Calu3 (cell line): ENCODE results near the gene ADAMTSL3. TPM values are rescaled to one million over a fixed set of nuclear protein-coding genes. Genes with fewer than 3 reads are reported as not detected.

Experiments
- BruUV-seq: library from RNA; stranded (reverse); fragments of 400-500 nt; replicated peaks from 2 replicates; lab custom pipeline; 2021; lab: Mats Ljungman, UMichigan
- CTCF ChIA-PET: fragments of 300-600 bp; sonication (Branson Sonifier 250); formaldehyde crosslinking; loops from one replicate; lab custom pipeline; 2022; ENCODE audit warnings: antibody characterized with exemption; lab: Charles Lee
- DNase-seq: peaks from one replicate; pipeline ENCODE4 v3.0.0; 2022
- H3K27ac Mint-ChIP-seq: one replicate; pipeline ENCODE4 v1.8.0; 2022; ENCODE audit warnings: mixed read lengths; ENCODE audit not compliant: unreplicated experiment
- H3K27me3 Mint-ChIP-seq: one replicate; pipeline ENCODE4 v1.8.0; 2022; ENCODE audit warnings: mixed read lengths; ENCODE audit not compliant: unreplicated experiment
- H3K36me3 Mint-ChIP-seq: one replicate; pipeline ENCODE4 v1.8.0; 2022; ENCODE audit warnings: mild to moderate bottlenecking, moderate library complexity, mixed read lengths; ENCODE audit not compliant: insufficient read depth, unreplicated experiment
- H3K4me1 Mint-ChIP-seq: one replicate; pipeline ENCODE4 v1.8.0; 2022; ENCODE audit warnings: mild to moderate bottlenecking, low read depth, mixed read lengths; ENCODE audit not compliant: unreplicated experiment
- H3K4me3 Mint-ChIP-seq: one replicate; pipeline ENCODE4 v1.8.0; 2022; ENCODE audit warnings: mild to moderate bottlenecking, low read depth, moderate library complexity, mixed read lengths; ENCODE audit not compliant: unreplicated experiment
- H3K9me3 Mint-ChIP-seq: one replicate; pipeline ENCODE4 v1.8.0; 2022; ENCODE audit warnings: low read depth, mixed read lengths; ENCODE audit not compliant: unreplicated experiment
- CTCF ChIP-seq: fragments of 200-600 bp; IDR thresholded peaks from one replicate; pipeline ENCODE4 v1.8.0; 2022; ENCODE audit warnings: antibody characterized with exemption; ENCODE audit not compliant: unreplicated experiment
- intact Hi-C: fragments of 100-400 bp; cut with micrococcal nuclease; formaldehyde crosslinking; loops from one replicate; pipeline ENCODE4 v1.10.0; 2022; ENCODE audit not compliant: unreplicated experiment
- total RNA-seq: library from RNA; stranded (reverse); gene quantifications from 2 replicates; pipeline ENCODE4 v1.2.3, GENCODE V29; 2022

The ADAMTSL3 gene
- total RNA-seq, 1 experiment from 2014 or later, result 2.4 TPM

GRCh38 chr15:83911345-83911744 is 257.4 kb downstream of the ADAMTSL3 start:
- Mint-ChIP-seq H3K27ac (no peak overlapping the region), H3K9me3 (no peaks in the 10 kb centered on the region), H3K36me3 (no peaks in the 10 kb centered on the region), H3K27me3 (no peaks in the 10 kb centered on the region), H3K4me1 (no peaks in the 10 kb centered on the region), H3K4me3 (no peak overlapping the region)
- CTCF ChIA-PET, result no interaction called here
- intact Hi-C loops, result no loop called here
- DNase-seq, result no peak
- BruUV-seq, result no TSS peak
- no peak for TF ChIP-seq CTCF

- no peaks in the 10 kb centered on the region for H3K36me3 Mint-ChIP-seq
- no peak for TF ChIP-seq CTCF
- H3K9me3 Mint-ChIP-seq, result no peaks in the 10 kb centered on the region
Observed at GRCh38 chr15:83912343-83912742, 258.4 kb downstream of the ADAMTSL3 start.

GRCh38 chr15:83913034-83913632 is 259.2 kb downstream of the ADAMTSL3 start:
- no peaks in the 10 kb centered on the region for H3K9me3 Mint-ChIP-seq
- no peaks in the 10 kb centered on the region for H3K4me1 Mint-ChIP-seq
- H3K27ac Mint-ChIP-seq, result no peak overlapping the region
- BruUV-seq, result no TSS peak
- CTCF ChIA-PET, result no interaction called here
- intact Hi-C loops, result no loop called here
- DNase-seq, result no peak
- H3K4me3 Mint-ChIP-seq, result no peak overlapping the region
- H3K36me3 Mint-ChIP-seq, result no peaks in the 10 kb centered on the region
- no peak for TF ChIP-seq CTCF
- no peaks in the 10 kb centered on the region for H3K27me3 Mint-ChIP-seq

More at GRCh38 chr15:83912343-83912742, 258.4 kb downstream of the ADAMTSL3 start:
- no TSS peak for BruUV-seq
- DNase-seq, result no peak
- Mint-ChIP-seq H3K27me3 (no peaks in the 10 kb centered on the region), H3K27ac (no peak overlapping the region), H3K4me1 (no peaks in the 10 kb centered on the region), H3K4me3 (no peak overlapping the region)
- intact Hi-C loops, result no loop called here
- CTCF ChIA-PET, result no interaction called here

- Mint-ChIP-seq H3K36me3 (no peaks in the 10 kb centered on the region), H3K4me1 (no peaks in the 10 kb centered on the region), H3K9me3 (peaks cover 4% of the 10 kb centered on the region), H3K27ac (no peak overlapping the region), H3K27me3 (no peaks in the 10 kb centered on the region), H3K4me3 (no peak overlapping the region)
- DNase-seq, result no peak
- BruUV-seq, result no TSS peak
- CTCF ChIA-PET, result no interaction called here
- no peak for TF ChIP-seq CTCF
- intact Hi-C loops, result no loop called here
Observed at GRCh38 chr15:83914906-83915305, 261.0 kb downstream of the ADAMTSL3 start.
